ENCODE measurements around the gene UFD1. TPM values are rescaled to one million over a fixed set of nuclear protein-coding genes. Genes with fewer than 3 reads are reported as not detected.

UFD1 gene
- total RNA-seq, 2 experiments from 2014 or later: 65.0 to 78.0 TPM

DNA sequence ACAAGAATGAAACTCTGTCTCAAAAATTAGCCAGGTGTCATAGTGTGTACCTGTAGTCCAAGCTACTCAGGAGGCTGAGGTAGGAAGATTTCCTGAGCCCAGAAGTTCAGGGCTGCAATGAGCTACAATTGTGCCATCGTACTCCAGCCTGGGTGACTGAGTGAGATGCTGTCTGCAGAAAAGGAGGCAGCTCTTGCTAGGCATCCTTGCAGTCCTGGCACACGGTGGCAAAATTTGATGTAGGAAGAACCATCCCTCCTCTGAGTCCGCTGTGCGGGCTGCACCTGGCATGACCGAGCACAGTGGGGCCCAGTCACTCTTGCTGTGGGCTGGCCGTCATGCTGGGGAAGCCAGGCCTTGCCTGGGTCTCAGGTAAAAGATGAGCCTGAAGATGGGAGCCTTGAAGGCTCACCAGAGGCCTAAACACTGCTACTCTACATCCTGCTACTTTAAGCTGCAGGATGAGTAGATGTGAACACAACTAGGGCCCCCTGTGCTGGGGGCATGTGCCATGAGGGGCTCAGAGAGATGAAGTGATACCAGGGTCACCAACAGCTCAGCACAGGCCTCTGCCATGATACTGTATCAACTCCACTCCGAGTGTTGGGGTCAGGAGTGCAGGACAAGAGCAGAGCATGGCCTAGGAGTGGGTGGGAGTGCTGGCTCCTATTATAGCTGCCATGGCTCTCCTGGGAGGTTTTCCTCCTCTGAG is 19.3 kb upstream of the UFD1 start:
- no peaks in the 10 kb centered on the region for H3K9me3 Mint-ChIP-seq
- no peaks in the 10 kb centered on the region for H3K4me1 Mint-ChIP-seq (ENCODE audit: low read depth)
- H3K36me3 Mint-ChIP-seq (ENCODE audit: low read depth): peaks cover 45% of the 10 kb centered on the region
- ChIA-PET POLR2A (interaction anchor here (0.8 to 1.3 kb wide), 5 partner anchors 9 to 120 kb away, joined by 3 to 6 read pairs (median 4); no protein-coding TSS in a partner anchor), CTCF (interaction anchor here (1.6 kb wide), 1 partner anchor 132 kb away, joined by 5 read pairs; no protein-coding TSS in a partner anchor)
- DNase-seq (no peak), ATAC-seq (no peak)
- no peaks in the 10 kb centered on the region for H3K27me3 Mint-ChIP-seq
- H3K4me3 Mint-ChIP-seq: no peak overlapping the region
- no peak overlapping the region for H3K27ac Mint-ChIP-seq
- no peak for TF ChIP-seq CTCF (IDR thresholded peaks at IDR 0.05)
- intact Hi-C loops (cut with micrococcal nuclease): no loop called here

DNA sequence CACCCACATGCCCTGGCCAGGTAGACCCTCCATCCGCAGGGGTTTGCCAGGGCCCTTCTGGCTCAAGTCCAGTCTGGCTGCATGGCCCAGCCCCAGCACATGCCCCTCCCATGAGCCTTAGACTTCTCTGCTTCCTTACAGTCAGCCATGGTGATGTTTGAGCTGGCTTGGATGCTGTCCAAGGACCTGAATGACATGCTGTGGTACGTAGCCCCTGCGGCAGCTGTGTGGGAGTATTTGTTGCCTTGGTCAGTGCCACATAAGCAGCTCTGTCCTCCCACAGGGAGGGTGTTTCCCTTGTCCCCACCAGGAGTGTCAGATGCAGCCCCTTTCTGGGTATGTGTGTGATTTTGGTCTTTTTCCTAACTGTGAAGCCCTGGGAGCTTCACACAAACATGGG is 18.3 kb upstream of the UFD1 start:
- Mint-ChIP-seq H3K9me3 (no peaks in the 10 kb centered on the region), H3K36me3 (ENCODE audit: low read depth) (peaks cover 49% of the 10 kb centered on the region), H3K27ac (no peak overlapping the region), H3K4me3 (no peak overlapping the region), H3K4me1 (ENCODE audit: low read depth) (peaks cover 4% of the 10 kb centered on the region), H3K27me3 (no peaks in the 10 kb centered on the region)
- CTCF ChIA-PET: interaction anchor here (1.6 kb wide), 1 partner anchor 133 kb away, joined by 5 read pairs; no protein-coding TSS in a partner anchor
- intact Hi-C loops (cut with micrococcal nuclease): no loop called here
- POLR2A ChIA-PET: interaction anchor here (0.5 to 1.1 kb wide), 3 partner anchors 13 to 121 kb away, joined by 3 to 6 read pairs (median 3); no protein-coding TSS in a partner anchor
- no peak for TF ChIP-seq CTCF (IDR thresholded peaks at IDR 0.05)
- DNase-seq (no peak), ATAC-seq (no peak)

GRCh38 chr22:19496324-19496630 is 17.3 kb upstream of the UFD1 start:
- ATAC-seq: no peak
- CTCF ChIA-PET: no interaction called here
- Mint-ChIP-seq H3K9me3 (no peaks in the 10 kb centered on the region), H3K36me3 (ENCODE audit: low read depth) (peaks cover 52% of the 10 kb centered on the region), H3K27me3 (no peaks in the 10 kb centered on the region), H3K4me3 (no peak overlapping the region), H3K27ac (no peak overlapping the region), H3K4me1 (ENCODE audit: low read depth) (peaks cover 8% of the 10 kb centered on the region)
- DNase-seq: no peak
- TF ChIP-seq CTCF (IDR thresholded peaks at IDR 0.05): no peak
- POLR2A ChIA-PET: interaction anchor here (0.6 to 0.7 kb wide), 2 partner anchors 54 to 246 kb away, joined by 3 read pairs; no protein-coding TSS in a partner anchor
- intact Hi-C loops (cut with micrococcal nuclease): no loop called here

- DNase-seq: no peak
- CTCF ChIA-PET: no interaction called here
- H3K9me3 Mint-ChIP-seq: no peaks in the 10 kb centered on the region
- no peak overlapping the region for H3K4me3 Mint-ChIP-seq
- peaks cover 50% of the 10 kb centered on the region for H3K36me3 Mint-ChIP-seq (ENCODE audit: low read depth)
- no peaks in the 10 kb centered on the region for H3K27me3 Mint-ChIP-seq
- H3K4me1 Mint-ChIP-seq (ENCODE audit: low read depth): peaks cover 8% of the 10 kb centered on the region
- no peak overlapping the region for H3K27ac Mint-ChIP-seq
- no peak for ATAC-seq
- intact Hi-C loops (cut with micrococcal nuclease): no loop called here
- POLR2A ChIA-PET: interaction anchor here (0.6 to 0.7 kb wide), 2 partner anchors 55 to 245 kb away, joined by 3 read pairs; no protein-coding TSS in a partner anchor
- TF ChIP-seq CTCF (IDR thresholded peaks at IDR 0.05): no peak
These were observed 16.8 kb upstream of the UFD1 start for GRCh38 chr22:19495562-19496323.

Measured in activated CD8-positive, alpha-beta T cell treated with anti-CD3 and anti-CD28 coated beads for 36 hours (primary cell).